Neural progenitor cell (in vitro differentiated cells): Measurements from ENCODE around the gene DAO. TPM values are rescaled to one million over a fixed set of nuclear protein-coding genes. Genes with fewer than 3 reads are reported as not detected.

Experiments
- DNase-seq: peaks from one replicate; pipeline ENCODE4 v3.0.0-alpha.2; 2016; ENCODE audit warnings: low spot score
- H2AFZ ChIP-seq: fragments of 200-600 bp; sonication (generic); replicated peaks from 2 replicates; pipeline ENCODE4 v1.6.1; 2016; ENCODE audit warnings: antibody characterized with exemption
- H3F3A ChIP-seq: fragments of 200-600 bp; sonication (generic); 2 replicates; pipeline ENCODE4 v1.6.1; 2016; ENCODE audit warnings: antibody characterized with exemption, low read depth
- H3K27ac ChIP-seq: fragments of 200-600 bp; sonication (generic); 2 replicates; pipeline ENCODE4 v1.5.1; 2016; ENCODE audit warnings: mild to moderate bottlenecking
- H3K27me3 ChIP-seq: fragments of 200-600 bp; sonication (generic); 2 replicates; pipeline ENCODE4 v1.6.1; 2016; ENCODE audit warnings: mild to moderate bottlenecking, moderate library complexity
- H3K36me3 ChIP-seq: fragments of 200-600 bp; sonication (generic); 2 replicates; pipeline ENCODE4 v1.5.1; 2016
- H3K4me1 ChIP-seq: fragments of 200-600 bp; sonication (generic); 2 replicates; pipeline ENCODE4 v1.6.1; 2016; ENCODE audit warnings: mixed run types
- H3K4me2 ChIP-seq: fragments of 200-600 bp; sonication (generic); 2 replicates; pipeline ENCODE4 v1.6.1; 2016
- H3K4me3 ChIP-seq: fragments of 200-600 bp; sonication (generic); 2 replicates; pipeline ENCODE4 v1.5.1; 2016
- H3K79me2 ChIP-seq: fragments of 200-600 bp; sonication (generic); 2 replicates; pipeline ENCODE4 v1.6.1; 2016; ENCODE audit warnings: low read depth
- H3K9ac ChIP-seq: fragments of 200-600 bp; sonication (generic); 2 replicates; pipeline ENCODE4 v1.6.1; 2016
- H3K9me3 ChIP-seq: fragments of 200-600 bp; sonication (generic); 2 replicates; pipeline ENCODE4 v1.5.1; 2016; ENCODE audit warnings: low read depth
- H4K20me1 ChIP-seq: fragments of 200-600 bp; sonication (generic); 2 replicates; pipeline ENCODE4 v1.6.1; 2016; ENCODE audit warnings: low read depth
- H3K27ac Mint-ChIP-seq: 3 replicates; pipeline ENCODE4 v1.8.0; 2021; ENCODE audit warnings: mixed read lengths
- H3K27me3 Mint-ChIP-seq: 2 replicates; pipeline ENCODE4 v1.8.0; 2022; ENCODE audit warnings: low read depth, mild to moderate bottlenecking, inconsistent platforms, moderate library complexity, mixed read lengths; ENCODE audit not compliant: insufficient read depth
- H3K36me3 Mint-ChIP-seq: 3 replicates; pipeline ENCODE4 v1.8.0; 2021; ENCODE audit warnings: mixed read lengths
- H3K4me1 Mint-ChIP-seq: 3 replicates; pipeline ENCODE4 v1.8.0; 2021; ENCODE audit warnings: mixed read lengths
- H3K4me3 Mint-ChIP-seq: 3 replicates; pipeline ENCODE4 v1.8.0; 2021; ENCODE audit warnings: mild to moderate bottlenecking, moderate library complexity, mixed read lengths
- H3K9me3 Mint-ChIP-seq: 3 replicates; pipeline ENCODE4 v1.8.0; 2020; ENCODE audit warnings: mixed read lengths
- CTCF ChIP-seq: fragments of 200-600 bp; sonication (generic); IDR thresholded peaks from 2 replicates; pipeline ENCODE4 v1.5.1; 2017; ENCODE audit warnings: antibody characterized with exemption, mild to moderate bottlenecking
- EZH2 ChIP-seq: fragments of 200-600 bp; sonication (generic); IDR thresholded peaks from 2 replicates; pipeline ENCODE4 v1.6.1; 2017; ENCODE audit warnings: antibody characterized with exemption, mild to moderate bottlenecking, moderate library complexity
- EZH2phosphoT487 ChIP-seq: fragments of 200-600 bp; sonication (generic); IDR thresholded peaks from 2 replicates; pipeline ENCODE4 v1.6.1; 2017; ENCODE audit warnings: antibody characterized with exemption
- total RNA-seq: library from RNA; depleted of rRNA; stranded (reverse); fragments of >200 nt; gene quantifications from 2 replicates; pipeline ENCODE4 v1.2.3, GENCODE V29; 2015; ENCODE audit warnings: low replicate concordance

Gene DAO
- total RNA-seq, 1 donor from 2014 or later = not detected

DNA sequence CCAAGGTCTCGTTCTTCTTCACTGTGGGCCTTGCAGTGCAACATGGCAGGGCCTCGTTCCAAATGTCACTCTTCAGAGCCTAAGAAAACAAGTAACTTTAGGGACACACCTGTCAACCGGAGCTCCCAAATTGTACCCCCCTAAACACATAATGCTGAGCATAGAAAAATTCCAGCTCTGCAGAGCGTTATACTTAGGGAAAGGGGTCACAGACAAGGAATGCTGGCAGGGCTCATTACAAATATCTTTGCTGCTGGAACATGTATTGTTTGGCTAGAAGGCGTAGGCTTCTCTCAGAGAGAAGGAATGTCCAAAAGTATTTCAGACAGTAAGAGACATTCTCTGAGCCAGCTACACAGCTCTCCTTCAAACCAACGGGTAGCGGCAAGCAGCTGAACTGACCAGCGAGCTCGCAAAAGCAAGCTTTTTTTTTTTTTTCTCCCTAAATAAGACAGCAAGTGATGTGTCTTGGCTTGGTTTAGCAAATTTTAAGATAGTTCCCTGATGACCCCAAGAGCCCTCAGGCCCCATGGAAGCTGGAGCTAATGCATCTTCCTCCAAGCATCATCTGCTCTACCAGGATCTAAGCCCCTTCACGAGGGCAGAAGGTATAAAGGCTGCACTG, 47.0 kb upstream of the DAO start:
- Histone ChIP-seq H2AFZ (no peak overlapping the region), H3K4me3 (no peak overlapping the region), H3K36me3 (no peaks in the 10 kb centered on the region), H3K79me2 (no peaks in the 10 kb centered on the region), H3K27me3 (no peaks in the 10 kb centered on the region), H3K4me2 (no peak overlapping the region), H3F3A (peaks cover 16% of the 10 kb centered on the region), H3K27ac (no peak overlapping the region), H3K9me3 (no peaks in the 10 kb centered on the region), H3K9ac (no peak overlapping the region), H4K20me1 (peaks cover 28% of the 10 kb centered on the region), H3K4me1 (peaks cover 1% of the 10 kb centered on the region)
- no peak for DNase-seq
- TF ChIP-seq EZH2 (no peak), EZH2phosphoT487 (no peak), CTCF (no peak)
- peak overlapping the region; percentile 80 for H3K27ac Mint-ChIP-seq
- H3K9me3 Mint-ChIP-seq = no peaks in the 10 kb centered on the region
- no peak overlapping the region for H3K4me3 Mint-ChIP-seq
- H3K4me1 Mint-ChIP-seq = peaks cover 27% of the 10 kb centered on the region
- peaks cover 2% of the 10 kb centered on the region for H3K27me3 Mint-ChIP-seq
- peaks cover 37% of the 10 kb centered on the region for H3K36me3 Mint-ChIP-seq

- Mint-ChIP-seq H3K36me3 (peaks cover 39% of the 10 kb centered on the region), H3K27ac (peak overlapping the region; percentile 80), H3K4me3 (no peak overlapping the region), H3K27me3 (peaks cover 2% of the 10 kb centered on the region), H3K9me3 (no peaks in the 10 kb centered on the region), H3K4me1 (peaks cover 26% of the 10 kb centered on the region)
- TF ChIP-seq CTCF (no peak), EZH2phosphoT487 (no peak), EZH2 (no peak)
- H3K4me3 ChIP-seq = no peak overlapping the region
- no peaks in the 10 kb centered on the region for H3K27me3 ChIP-seq
- peaks cover 11% of the 10 kb centered on the region for H3F3A ChIP-seq
- no peaks in the 10 kb centered on the region for H3K79me2 ChIP-seq
- no peaks in the 10 kb centered on the region for H3K36me3 ChIP-seq
- H3K4me1 ChIP-seq = peaks cover 2% of the 10 kb centered on the region
- H2AFZ ChIP-seq = no peak overlapping the region
- no peak overlapping the region for H3K9ac ChIP-seq
- H3K27ac ChIP-seq = no peak overlapping the region
- peaks cover 26% of the 10 kb centered on the region for H4K20me1 ChIP-seq
- no peak for DNase-seq
- no peak overlapping the region for H3K4me2 ChIP-seq
- no peaks in the 10 kb centered on the region for H3K9me3 ChIP-seq
Observed at GRCh38 chr12:108833355-108833733, 46.5 kb upstream of the DAO start.

DNA sequence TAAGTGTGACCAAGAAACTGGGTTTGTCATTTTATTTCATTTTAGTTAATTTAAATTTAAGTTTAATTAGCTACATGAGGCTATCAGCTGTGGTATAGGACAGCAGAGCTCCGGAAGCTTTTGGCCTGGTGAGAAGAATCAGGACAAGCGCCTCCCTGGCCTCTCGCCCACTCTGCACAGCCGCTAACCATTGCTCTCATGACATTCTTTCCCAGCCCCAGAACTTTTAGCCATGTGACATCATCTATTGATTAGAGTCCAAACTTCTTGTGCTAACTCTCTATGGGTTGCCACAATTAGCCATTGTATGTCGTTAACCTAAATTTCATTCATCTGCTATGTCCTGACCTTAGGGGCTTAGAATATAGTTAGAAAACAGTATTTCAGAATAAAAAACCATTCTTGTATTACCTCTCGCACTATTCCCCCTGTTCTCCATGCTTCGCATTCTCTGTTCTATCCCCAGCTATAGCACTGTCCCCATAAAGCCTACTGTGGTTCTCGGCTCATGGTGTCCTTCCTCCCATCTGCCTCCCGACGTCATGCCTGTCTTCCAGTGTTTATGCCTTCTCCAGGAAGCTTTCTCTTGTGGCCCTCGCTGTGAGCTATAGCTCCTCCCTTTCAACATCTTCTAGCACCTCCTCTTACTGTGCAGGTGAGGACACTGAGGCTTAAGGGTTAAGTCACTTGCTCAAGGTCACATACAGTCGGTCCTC, 46.0 kb upstream of the DAO start:
- Histone ChIP-seq H3K9ac (no peak overlapping the region), H3K27ac (no peak overlapping the region), H3K4me2 (no peak overlapping the region), H3K4me1 (peaks cover 5% of the 10 kb centered on the region), H3K79me2 (no peaks in the 10 kb centered on the region), H2AFZ (no peak overlapping the region), H3K4me3 (no peak overlapping the region), H4K20me1 (peaks cover 23% of the 10 kb centered on the region), H3K27me3 (no peaks in the 10 kb centered on the region), H3F3A (peaks cover 9% of the 10 kb centered on the region), H3K36me3 (no peaks in the 10 kb centered on the region), H3K9me3 (no peaks in the 10 kb centered on the region)
- Mint-ChIP-seq H3K36me3 (peaks cover 38% of the 10 kb centered on the region), H3K27ac (no peak overlapping the region), H3K9me3 (no peaks in the 10 kb centered on the region), H3K4me3 (no peak overlapping the region), H3K4me1 (peaks cover 26% of the 10 kb centered on the region), H3K27me3 (peaks cover 2% of the 10 kb centered on the region)
- DNase-seq = no peak
- TF ChIP-seq EZH2 (no peak), CTCF (no peak), EZH2phosphoT487 (no peak)
